ENCODE measurements around the gene TTLL11.

The TTLL11 gene

GRCh38 chr9:122084026-122084675, 9.0 kb downstream of the TTLL11 start:
- TF ChIP-seq CTCF (conservative IDR thresholded peaks at IDR 0.05; ENCODE audit: control insufficient read depth, insufficient read depth, low read depth, low read length) = no peak
- no peak overlapping the region for H3K4me3 ChIP-seq (ENCODE audit: control insufficient read depth, low read depth, low read length)
- DNase-seq (ENCODE audit: low read depth) = no peak

GRCh38 chr9:122080986-122081385, 12.1 kb downstream of the TTLL11 start:
- DNase-seq (ENCODE audit: low read depth) = no peak
- TF ChIP-seq CTCF (conservative IDR thresholded peaks at IDR 0.05; ENCODE audit: control insufficient read depth, insufficient read depth, low read depth, low read length) = no peak
- H3K4me3 ChIP-seq (ENCODE audit: control insufficient read depth, low read depth, low read length) = no peak overlapping the region

GRCh38 chr9:122078557-122078956, 14.6 kb downstream of the TTLL11 start:
- no peak for DNase-seq (ENCODE audit: low read depth)
- no peak for TF ChIP-seq CTCF (conservative IDR thresholded peaks at IDR 0.05; ENCODE audit: control insufficient read depth, insufficient read depth, low read depth, low read length)

GRCh38 chr9:122076773-122077172, 16.3 kb downstream of the TTLL11 start:
- no peak for DNase-seq (ENCODE audit: low read depth)
- no peak overlapping the region for H3K4me3 ChIP-seq (ENCODE audit: control insufficient read depth, low read depth, low read length)
- no peak for TF ChIP-seq CTCF (conservative IDR thresholded peaks at IDR 0.05; ENCODE audit: control insufficient read depth, insufficient read depth, low read depth, low read length)

More at GRCh38 chr9:122078557-122078956, 14.6 kb downstream of the TTLL11 start:
- H3K4me3 ChIP-seq (ENCODE audit: control insufficient read depth, low read depth, low read length) = no peak overlapping the region

- DNase-seq (ENCODE audit: low read depth) = no peak
- TF ChIP-seq CTCF (conservative IDR thresholded peaks at IDR 0.05; ENCODE audit: control insufficient read depth, insufficient read depth, low read depth, low read length) = no peak
- no peak overlapping the region for H3K4me3 ChIP-seq (ENCODE audit: control insufficient read depth, low read depth, low read length)
Observed at GRCh38 chr9:122076117-122076516, 17.0 kb downstream of the TTLL11 start.

- H3K4me3 ChIP-seq (ENCODE audit: control insufficient read depth, low read depth, low read length) = no peak overlapping the region
- no peak for TF ChIP-seq CTCF (conservative IDR thresholded peaks at IDR 0.05; ENCODE audit: control insufficient read depth, insufficient read depth, low read depth, low read length)
- no peak for DNase-seq (ENCODE audit: low read depth)
Observed at GRCh38 chr9:122075135-122076030, 17.7 kb downstream of the TTLL11 start.

Measured in fibroblast of mammary gland (primary cell).